Esophagus squamous epithelium (tissue), 4 donors: Measurements from ENCODE around the gene ARL10.

Experiments
- POLR2A ChIP-seq, 4 donors: fragments of 450-650 bp; IDR thresholded peaks; one replicate each; pipeline ENCODE4 v1.6.1; 2017; ENCODE audit warnings: antibody characterized with exemption in 4 of 4, mild to moderate bottlenecking in 4 of 4, moderate library complexity in 3 of 4
- TF ChIP-seq, protein P1 (sequence below), 6 experiments: fragments of 450-650 bp in 4 of 6; fragments of 200-600 bp in 2 of 6; sonication (generic) in 2 of 6; IDR thresholded peaks; one replicate each; pipeline ENCODE4 v1.5.1; 2016 to 2019; ENCODE audit warnings: antibody characterized with exemption in 6 of 6, mild to moderate bottlenecking in 4 of 6, moderate library complexity in 4 of 6

DNA sequence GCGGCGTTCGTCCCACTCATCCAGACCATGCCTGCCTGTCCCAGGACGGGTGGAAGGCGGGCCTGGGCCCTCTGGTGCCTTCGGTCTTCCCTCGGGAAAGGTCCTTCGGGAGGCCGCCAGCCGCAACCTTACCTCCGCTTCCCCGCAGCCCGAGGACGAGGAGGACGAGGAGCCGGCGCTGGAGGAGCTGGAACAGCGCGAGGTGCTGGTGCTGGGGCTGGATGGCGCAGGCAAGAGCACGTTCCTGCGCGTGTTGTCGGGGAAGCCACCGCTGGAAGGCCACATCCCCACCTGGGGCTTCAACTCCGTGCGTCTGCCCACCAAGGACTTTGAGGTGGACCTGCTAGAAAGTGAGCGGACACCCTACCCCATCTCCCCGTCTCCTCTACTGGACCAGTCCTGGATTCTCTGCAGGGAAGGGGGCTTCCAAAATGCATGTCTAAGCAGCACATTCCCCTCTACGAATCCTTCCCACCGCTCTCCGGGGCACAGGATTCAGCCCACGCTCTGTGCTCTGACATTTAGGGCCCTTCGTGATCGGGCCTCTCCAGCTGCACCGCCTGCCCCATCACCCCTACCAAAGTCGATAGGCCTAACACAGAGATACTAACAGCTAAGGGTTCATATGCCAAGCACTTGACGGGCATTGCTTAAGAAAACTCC is 1.1 kb downstream of the ARL10 start:
- TF ChIP-seq, protein P1, sequence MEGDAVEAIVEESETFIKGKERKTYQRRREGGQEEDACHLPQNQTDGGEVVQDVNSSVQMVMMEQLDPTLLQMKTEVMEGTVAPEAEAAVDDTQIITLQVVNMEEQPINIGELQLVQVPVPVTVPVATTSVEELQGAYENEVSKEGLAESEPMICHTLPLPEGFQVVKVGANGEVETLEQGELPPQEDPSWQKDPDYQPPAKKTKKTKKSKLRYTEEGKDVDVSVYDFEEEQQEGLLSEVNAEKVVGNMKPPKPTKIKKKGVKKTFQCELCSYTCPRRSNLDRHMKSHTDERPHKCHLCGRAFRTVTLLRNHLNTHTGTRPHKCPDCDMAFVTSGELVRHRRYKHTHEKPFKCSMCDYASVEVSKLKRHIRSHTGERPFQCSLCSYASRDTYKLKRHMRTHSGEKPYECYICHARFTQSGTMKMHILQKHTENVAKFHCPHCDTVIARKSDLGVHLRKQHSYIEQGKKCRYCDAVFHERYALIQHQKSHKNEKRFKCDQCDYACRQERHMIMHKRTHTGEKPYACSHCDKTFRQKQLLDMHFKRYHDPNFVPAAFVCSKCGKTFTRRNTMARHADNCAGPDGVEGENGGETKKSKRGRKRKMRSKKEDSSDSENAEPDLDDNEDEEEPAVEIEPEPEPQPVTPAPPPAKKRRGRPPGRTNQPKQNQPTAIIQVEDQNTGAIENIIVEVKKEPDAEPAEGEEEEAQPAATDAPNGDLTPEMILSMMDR (IDR thresholded peaks at IDR 0.05): no peak
- TF ChIP-seq POLR2A (IDR thresholded peaks at IDR 0.05): no peak
